OCI-LY3 (cell line): ENCODE data around the gene GLOD4.

Source experiments
- H2AFZ ChIP-seq: fragments of 200-600, 300-600 bp; shearing (Covaris generic); 2 replicates; pipeline ENCODE4 v1.6.0; 2014; ENCODE audit warnings: antibody characterized with exemption, low read depth, low read length
- H3K27ac ChIP-seq: fragments of 200-600, 300-600 bp; sonication (generic); 2 replicates; pipeline ENCODE4 v1.5.1; 2014; ENCODE audit warnings: mild to moderate bottlenecking, low read length, moderate library complexity, mixed read lengths
- H3K27me3 ChIP-seq: fragments of 200-600, 300-600 bp; sonication (generic); 2 replicates; pipeline ENCODE4 v1.6.1; 2014; ENCODE audit warnings: low read depth, low read length, mixed read lengths
- H3K36me3 ChIP-seq: fragments of 200-600, 300-600 bp; sonication (generic); replicated peaks from 2 replicates; pipeline ENCODE3; 2014; ENCODE audit warnings: low read depth, low read length, mixed read lengths
- H3K4me1 ChIP-seq: fragments of 300-600, 200-600 bp; sonication (generic); 2 replicates; pipeline ENCODE4 v1.6.1; 2014; ENCODE audit warnings: low read length, mixed read lengths
- H3K4me2 ChIP-seq: fragments of 200-600, 300-600 bp; sonication (generic); 2 replicates; pipeline ENCODE4 v1.6.1; 2014; ENCODE audit warnings: low read length, mixed read lengths
- H3K4me3 ChIP-seq: fragments of 300-600, 200-600 bp; sonication (generic); 2 replicates; pipeline ENCODE4 v1.5.1; 2014; ENCODE audit warnings: antibody characterized with exemption, mild to moderate bottlenecking, low read length, moderate library complexity
- H3K79me2 ChIP-seq: fragments of 300-600, 200-600 bp; shearing (Covaris generic); 2 replicates; pipeline ENCODE4 v1.6.1; 2014; ENCODE audit warnings: mild to moderate bottlenecking, low read length, mixed read lengths
- H3K9ac ChIP-seq: fragments of 300-600, 200-600 bp; shearing (Covaris generic); 2 replicates; pipeline ENCODE4 v1.6.0; 2014; ENCODE audit warnings: mild to moderate bottlenecking, low read length, moderate library complexity
- H3K9me3 ChIP-seq: fragments of 200-600, 300-600 bp; shearing (Covaris generic); 2 replicates; pipeline ENCODE4 v1.6.1; 2014; ENCODE audit warnings: low read length, mixed read lengths; ENCODE audit not compliant: insufficient read depth
- H4K20me1 ChIP-seq: fragments of 200-600, 300-600 bp; sonication (generic); 2 replicates; pipeline ENCODE4 v1.6.1; 2016; ENCODE audit warnings: low read length, mixed read lengths; ENCODE audit not compliant: insufficient read depth
- CTCF ChIP-seq: fragments of 200-600, 300-600 bp; sonication (generic); IDR thresholded peaks from 2 replicates; pipeline ENCODE4 v1.5.1; 2014; ENCODE audit warnings: antibody characterized with exemption, low read length, low read depth
- EZH2phosphoT487 ChIP-seq: fragments of 200-600 bp; shearing (Covaris generic); IDR thresholded peaks from 2 replicates; pipeline ENCODE4 v1.6.1; 2018; ENCODE audit warnings: antibody characterized with exemption, mixed run types, low read depth

GLOD4 gene

GRCh38 chr17:720706-721539 lies 61.2 kb downstream of the GLOD4 start:
- H3K4me1 ChIP-seq = no peaks in the 10 kb centered on the region
- peaks cover 3% of the 10 kb centered on the region; the same call in 1 of the 2 replicates for H3K79me2 ChIP-seq
- TF ChIP-seq CTCF = no peak
- no peak for TF ChIP-seq EZH2phosphoT487
- H3K4me3 ChIP-seq = no peak overlapping the region
- H3K9me3 ChIP-seq = no peaks in the 10 kb centered on the region
- H3K27ac ChIP-seq = no peak overlapping the region
- H3K4me2 ChIP-seq = no peak overlapping the region
- H3K27me3 ChIP-seq = no peaks in the 10 kb centered on the region
- no peaks in the 10 kb centered on the region for H3K36me3 ChIP-seq
- no peak overlapping the region for H3K9ac ChIP-seq
- H4K20me1 ChIP-seq = no peaks in the 10 kb centered on the region
- H2AFZ ChIP-seq = no peak overlapping the region

- H3K9me3 ChIP-seq = no peaks in the 10 kb centered on the region
- H3K36me3 ChIP-seq = no peaks in the 10 kb centered on the region
- H3K9ac ChIP-seq = no peak overlapping the region
- no peak overlapping the region for H3K4me3 ChIP-seq
- H3K27me3 ChIP-seq = no peaks in the 10 kb centered on the region
- TF ChIP-seq EZH2phosphoT487 = no peak
- TF ChIP-seq CTCF = no peak
- H2AFZ ChIP-seq = no peak overlapping the region
- no peaks in the 10 kb centered on the region for H4K20me1 ChIP-seq
- H3K79me2 ChIP-seq = peaks cover 19% of the 10 kb centered on the region
- H3K4me2 ChIP-seq = no peak overlapping the region
- H3K27ac ChIP-seq = no peak overlapping the region
- no peaks in the 10 kb centered on the region; the same call in 1 of the 2 replicates for H3K4me1 ChIP-seq
Observed at GRCh38 chr17:718075-718474, 64.0 kb downstream of the GLOD4 start.
